ENCODE results near the gene NOD1. TPM values are rescaled to one million over a fixed set of nuclear protein-coding genes. Genes with fewer than 3 reads are reported as not detected.

NOD1 gene
- total RNA-seq, 1 experiment from 2014 or later, result 5.6 TPM

GRCh38 chr7:30450240-30450982, 28.2 kb downstream of the NOD1 start:
- no peak for DNase-seq (ENCODE audit: low read depth)

DNA sequence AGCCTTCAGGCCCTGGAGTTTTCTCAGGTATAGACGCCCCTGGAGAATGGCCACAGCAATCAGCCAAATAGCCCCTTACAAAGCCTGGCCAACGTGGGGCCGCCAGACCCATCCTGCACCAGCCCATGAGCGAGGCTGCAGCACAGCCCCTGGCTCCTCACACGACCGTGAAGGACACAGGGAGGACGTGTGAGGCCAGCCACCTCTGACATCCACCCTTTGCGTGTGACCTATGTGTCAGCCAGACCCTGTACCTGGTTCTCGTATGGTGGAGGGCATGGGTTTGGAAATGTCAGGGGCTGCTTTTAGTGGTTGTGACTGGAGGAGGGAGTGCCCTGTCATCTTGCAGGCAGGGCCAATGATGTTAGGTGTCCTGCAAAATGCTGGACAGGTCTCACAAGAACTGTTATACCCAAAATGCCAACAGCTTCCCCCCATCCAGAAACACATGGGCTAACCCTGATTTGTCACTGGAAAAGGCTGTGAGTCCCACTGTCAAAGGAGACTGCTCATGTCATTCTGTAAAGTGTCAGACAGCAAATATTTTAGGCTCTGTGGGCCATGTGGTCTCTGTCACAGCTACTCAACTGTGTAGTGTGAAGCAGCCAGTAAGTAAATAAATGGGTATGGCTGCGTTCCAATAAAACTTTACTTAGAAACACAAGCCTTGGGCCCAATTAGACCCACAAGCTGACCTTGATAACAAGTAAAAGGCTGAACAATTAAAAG, 30.0 kb downstream of the NOD1 start:
- no peak for DNase-seq (ENCODE audit: low read depth)

DNA sequence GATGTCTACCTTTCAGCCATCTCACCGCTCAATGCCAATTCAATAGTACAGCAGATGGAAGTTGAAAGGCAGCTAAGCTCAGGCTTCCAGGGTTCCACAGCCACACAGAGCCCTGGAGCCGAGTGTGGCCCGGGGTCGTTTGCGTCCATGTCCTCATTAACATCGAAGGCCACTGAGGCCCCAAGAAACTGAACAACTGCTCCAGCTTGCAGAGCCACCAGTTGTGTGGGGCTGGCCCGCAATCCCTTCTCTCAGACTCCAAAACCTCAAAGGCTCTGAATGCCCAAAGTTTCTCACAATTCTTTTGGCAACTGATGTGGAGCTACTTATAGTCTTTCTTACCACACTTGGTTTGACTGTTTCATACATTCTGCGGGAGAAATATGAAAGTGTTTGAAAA, 31.1 kb downstream of the NOD1 start:
- no peak for DNase-seq (ENCODE audit: low read depth)

DNA sequence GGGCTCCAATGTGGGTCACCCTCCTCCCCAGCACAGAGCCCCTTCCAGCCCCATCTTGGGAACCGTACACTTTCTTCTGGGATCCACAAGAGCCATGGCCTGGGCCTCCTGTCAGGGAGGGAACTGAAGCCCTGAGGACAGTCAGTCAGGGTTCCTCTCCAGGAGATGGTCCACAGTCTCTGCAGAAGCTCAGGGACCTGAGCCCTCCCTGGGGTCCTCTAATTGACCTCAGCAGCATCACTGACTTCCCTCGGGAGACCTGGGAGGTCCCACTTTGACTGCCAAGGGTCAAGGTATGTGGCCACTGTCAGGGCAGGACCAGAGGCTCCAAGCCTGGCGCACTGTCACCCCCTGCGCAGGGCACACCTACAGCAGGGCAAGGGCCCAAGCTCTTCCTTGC, 32.3 kb downstream of the NOD1 start:
- no peak for DNase-seq (ENCODE audit: low read depth)

GRCh38 chr7:30445770-30446169, 32.8 kb downstream of the NOD1 start:
- peak; percentile 33 for DNase-seq (ENCODE audit: low read depth)

GRCh38 chr7:30437823-30438574, 40.6 kb downstream of the NOD1 start:
- DNase-seq (ENCODE audit: low read depth), result no peak

DNA sequence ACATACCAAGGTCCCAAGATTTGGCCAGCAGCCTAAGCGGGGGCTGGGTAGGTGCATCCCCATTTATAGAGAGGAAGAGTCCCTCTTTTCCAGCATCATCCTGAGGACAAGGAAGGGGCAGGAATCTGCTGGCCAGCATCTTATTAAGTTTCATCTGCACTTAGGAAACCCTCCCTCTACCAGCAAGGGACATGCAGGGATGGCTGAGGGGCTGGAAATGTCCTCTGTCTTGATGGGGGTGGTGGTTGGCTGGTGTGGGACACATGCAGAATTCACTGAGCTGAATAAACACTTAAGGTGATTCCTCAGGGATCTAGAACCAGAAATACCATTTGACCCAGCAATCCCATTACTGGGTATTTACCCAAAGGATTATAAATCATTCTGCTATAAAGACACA, 42.1 kb downstream of the NOD1 start:
- DNase-seq (ENCODE audit: low read depth), result no peak

- no peak for DNase-seq (ENCODE audit: low read depth)
These were observed 42.5 kb downstream of the NOD1 start for GRCh38 chr7:30436046-30436445.

DNA sequence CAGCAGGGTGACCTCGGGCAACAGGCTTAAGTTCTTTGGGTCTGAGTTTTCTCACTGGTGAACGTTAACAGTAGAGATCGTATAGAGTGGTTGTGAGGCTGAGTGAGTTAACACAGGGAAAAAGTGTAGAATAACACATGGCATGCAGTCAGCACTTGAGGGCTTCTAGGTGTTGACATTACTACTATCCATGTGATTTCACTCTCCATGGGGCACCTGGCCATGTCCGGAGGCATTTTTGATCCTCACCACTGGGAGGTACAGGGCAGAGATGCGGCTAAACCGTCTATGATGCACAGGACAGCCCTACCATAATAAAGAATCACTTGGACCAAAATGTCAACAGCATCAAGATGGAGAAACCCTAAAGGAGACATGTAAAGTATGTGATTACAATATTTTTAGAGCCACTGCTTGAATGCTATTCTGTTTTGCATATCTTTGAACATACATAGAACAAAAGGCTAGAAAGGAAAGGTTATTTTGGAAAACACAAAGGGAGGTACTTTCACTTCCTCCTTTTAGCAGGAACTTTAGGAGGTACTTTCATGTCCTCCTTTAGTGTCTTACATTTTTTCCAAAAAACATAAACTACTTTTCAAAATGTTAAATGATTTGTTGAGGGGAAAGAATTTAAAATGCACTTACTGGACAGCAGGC, 44.3 kb downstream of the NOD1 start:
- DNase-seq (ENCODE audit: low read depth), result no peak

DNA sequence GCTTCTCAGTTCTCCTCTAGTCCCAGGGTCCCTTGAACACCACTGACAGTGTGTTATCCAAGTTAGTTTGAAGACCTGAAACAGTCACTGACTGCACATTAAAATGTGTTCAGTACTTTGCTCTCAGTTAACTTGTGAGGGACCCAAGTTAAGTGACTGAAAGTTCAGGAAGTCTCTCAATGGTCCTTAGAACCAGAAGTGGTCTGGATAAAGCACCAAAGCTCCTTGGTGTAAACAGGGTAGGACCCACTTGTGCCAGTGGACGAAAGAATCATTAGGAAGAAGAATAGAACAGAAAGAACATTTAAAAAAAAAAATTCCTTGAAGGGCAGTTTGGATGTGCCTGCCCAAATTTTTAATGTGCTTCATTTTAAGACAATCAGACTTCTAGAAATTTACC, 45.1 kb downstream of the NOD1 start:
- DNase-seq (ENCODE audit: low read depth), result no peak

DNA sequence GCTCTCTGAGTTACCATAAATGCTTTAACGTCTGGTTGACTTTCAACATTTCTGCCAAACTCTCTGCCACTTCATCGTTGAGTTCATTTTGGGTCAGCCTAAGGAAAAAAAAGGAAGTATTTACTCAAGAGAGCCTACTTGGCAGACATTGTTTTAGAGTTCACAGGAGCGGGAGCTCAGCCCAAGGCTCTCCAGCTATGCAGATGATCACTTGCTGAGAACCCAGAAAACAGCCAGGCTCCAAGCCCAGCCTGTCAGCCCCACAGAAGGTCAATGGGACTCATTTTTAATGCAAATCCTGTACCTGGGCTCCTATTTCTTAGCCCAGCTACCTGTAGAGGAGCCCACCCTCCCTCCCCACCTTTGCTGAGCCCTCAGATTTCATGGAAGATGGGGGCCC, 45.5 kb downstream of the NOD1 start:
- no peak for DNase-seq (ENCODE audit: low read depth)

DNA sequence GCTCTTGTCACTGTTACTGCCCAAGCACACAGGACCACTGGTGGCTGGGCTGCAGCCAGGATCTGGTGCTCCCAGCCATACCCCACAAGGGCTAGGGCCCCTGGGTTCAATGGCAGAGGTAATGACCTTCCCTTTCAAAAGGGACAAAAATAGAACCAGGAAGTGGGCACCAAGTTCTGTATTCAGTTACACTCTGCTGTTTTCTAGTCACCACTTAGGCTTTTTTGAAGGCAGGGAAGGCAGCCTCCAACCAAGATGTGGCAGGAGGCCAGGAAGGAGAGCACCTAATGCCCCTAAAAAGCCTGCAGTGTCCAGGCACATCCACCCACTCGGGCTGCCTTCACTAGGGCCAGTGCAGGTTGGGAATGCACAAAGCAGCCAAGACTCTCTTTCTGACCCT, 47.8 kb downstream of the NOD1 start:
- DNase-seq (ENCODE audit: low read depth), result no peak

DNA sequence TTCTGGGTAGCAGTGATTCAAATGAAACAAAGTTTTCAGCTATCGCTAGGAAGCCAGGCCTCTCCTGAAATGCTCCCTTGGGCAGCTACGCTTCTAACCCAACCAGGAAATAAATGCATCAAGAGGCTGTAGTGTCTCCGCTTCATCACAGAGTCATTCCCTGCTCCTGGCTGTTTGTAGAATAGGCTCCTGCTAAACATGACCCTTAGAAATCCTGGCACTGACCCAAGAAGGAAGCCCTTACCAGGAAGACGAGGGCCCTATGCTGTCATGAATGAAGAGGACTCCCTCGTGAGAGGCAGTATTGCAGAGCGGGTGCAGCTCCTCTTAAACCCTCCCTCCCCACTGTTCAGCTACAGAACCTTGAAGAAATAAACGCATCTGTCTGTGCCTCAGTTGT, 48.3 kb downstream of the NOD1 start:
- no peak for DNase-seq (ENCODE audit: low read depth)

- no peak for DNase-seq (ENCODE audit: low read depth)
These were observed 49.4 kb downstream of the NOD1 start for GRCh38 chr7:30429156-30429530.

GRCh38 chr7:30428246-30429155, 50.1 kb downstream of the NOD1 start:
- no peak for DNase-seq (ENCODE audit: low read depth)

DNA sequence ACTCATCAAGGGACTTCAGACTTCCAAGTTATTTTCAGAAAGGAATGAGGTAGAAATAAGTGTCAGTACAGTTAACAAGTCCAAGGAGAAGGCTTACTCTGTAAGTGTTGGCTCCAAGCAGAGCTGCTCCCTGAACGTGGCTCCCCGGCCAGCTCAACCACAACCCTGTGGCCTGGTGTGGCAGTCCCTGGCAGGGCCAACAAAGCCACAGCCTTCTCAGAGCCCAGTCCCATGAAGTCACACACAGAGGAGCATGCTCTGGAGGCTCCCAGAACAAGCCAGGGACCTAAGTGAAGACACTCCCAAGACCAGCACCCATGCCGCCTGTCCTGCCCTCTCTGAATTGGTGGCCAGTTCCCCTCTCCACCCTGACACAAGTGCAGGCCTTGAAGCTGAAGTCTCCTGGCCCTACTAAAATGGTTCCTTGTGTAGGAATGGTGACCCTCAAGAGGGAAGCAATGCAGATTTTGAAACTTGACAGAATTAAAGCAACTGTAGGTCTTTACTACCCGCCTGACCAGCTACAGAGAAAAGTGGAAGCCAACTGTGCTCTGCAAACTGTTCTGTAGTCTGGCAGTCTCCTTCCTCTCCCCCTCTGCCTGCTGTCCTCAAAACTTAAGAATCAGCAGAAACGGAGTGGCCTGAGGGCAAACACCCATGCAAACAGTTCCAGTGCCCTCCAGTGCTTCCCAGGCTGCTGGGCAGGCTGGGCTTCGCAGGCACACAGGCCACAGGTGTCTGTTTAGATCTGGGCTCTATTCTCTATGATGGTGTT, 51.1 kb downstream of the NOD1 start:
- DNase-seq (ENCODE audit: low read depth), result no peak

DNA sequence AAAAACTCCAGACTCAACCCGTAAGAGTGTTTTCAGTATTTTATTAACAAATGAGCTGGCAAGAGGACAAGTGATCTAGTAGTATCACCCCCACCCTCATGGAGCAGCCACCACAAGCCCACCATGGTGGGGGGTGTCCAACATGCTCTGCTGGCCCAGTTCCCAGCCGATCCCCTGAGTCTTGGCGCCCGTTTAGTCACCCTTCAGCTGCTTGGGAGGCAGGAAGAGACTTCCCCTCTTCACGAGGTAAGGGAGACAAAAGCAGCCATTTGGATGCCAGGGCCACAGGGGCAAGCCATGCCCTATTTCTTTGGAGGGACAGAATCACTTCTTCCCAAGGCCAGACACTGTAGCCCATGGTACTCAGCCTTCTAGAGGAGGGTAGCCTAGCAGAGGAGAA, 54.1 kb downstream of the NOD1 start:
- DNase-seq (ENCODE audit: low read depth), result no peak

- DNase-seq (ENCODE audit: low read depth), result no peak
These were observed 54.6 kb downstream of the NOD1 start for GRCh38 chr7:30423788-30424505.

DNA sequence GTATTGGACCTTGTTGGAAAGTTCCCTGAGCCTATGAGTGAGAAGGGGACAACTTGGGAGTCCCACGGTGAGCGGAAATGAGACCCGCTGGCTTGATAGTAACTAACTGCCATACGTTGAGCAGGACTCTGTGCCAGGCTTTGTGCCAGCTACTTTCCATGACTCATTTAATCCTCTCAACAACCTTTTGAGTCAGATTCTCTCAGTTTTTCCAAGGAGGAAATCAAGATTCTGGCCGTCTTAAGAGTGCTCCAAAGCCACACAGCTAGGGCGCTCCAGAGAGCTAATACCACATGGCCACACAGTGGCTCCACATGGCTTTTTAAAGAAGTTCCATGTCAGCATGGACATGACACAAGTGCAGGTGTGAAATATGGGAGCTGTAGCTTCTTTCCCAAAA, 55.7 kb downstream of the NOD1 start:
- DNase-seq (ENCODE audit: low read depth), result peak; percentile 44
